ENCODE data around the gene SNX1.

The SNX1 gene

DNA sequence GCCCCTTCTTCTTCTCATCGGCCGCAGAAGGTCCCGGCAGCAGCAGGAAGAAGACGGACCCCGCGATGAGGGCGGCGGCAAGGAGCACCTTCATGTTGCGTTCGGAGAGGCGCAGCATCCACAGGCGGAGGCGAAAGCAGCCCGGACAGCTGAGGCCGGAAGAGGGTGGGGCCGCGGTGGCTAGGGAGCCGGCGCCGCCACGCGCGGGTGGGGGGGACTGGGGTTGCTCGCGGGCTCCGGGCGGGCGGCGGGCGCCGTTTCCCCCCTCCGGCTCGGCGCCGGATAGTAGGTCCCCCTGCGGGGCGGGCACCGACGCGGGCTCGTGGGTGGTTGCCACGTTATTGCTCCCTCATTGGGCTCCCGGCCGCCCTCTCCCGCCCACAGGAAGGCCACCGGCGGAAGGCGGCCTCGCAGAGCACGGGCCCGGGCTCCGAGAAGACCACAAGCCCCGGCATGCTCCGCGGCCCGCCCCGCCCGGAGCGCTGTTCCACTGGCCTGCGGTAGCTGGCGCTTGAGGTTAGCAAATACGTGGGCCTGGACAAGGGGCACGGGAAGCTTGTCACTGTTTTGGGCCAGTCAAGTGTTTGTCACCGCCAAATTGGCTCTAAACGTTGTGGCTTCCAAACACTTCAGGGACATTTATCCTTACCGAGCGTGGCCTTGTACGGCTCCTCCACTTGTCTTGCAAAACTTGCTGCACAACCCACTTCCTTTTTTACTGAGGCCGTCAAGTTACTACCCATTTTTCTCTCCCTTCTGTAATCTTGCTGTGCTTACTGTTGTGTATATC is 67.3 kb downstream of the SNX1 start, which contains the start of gene PPIB (continued):
- TF ChIP-seq, protein P1, sequence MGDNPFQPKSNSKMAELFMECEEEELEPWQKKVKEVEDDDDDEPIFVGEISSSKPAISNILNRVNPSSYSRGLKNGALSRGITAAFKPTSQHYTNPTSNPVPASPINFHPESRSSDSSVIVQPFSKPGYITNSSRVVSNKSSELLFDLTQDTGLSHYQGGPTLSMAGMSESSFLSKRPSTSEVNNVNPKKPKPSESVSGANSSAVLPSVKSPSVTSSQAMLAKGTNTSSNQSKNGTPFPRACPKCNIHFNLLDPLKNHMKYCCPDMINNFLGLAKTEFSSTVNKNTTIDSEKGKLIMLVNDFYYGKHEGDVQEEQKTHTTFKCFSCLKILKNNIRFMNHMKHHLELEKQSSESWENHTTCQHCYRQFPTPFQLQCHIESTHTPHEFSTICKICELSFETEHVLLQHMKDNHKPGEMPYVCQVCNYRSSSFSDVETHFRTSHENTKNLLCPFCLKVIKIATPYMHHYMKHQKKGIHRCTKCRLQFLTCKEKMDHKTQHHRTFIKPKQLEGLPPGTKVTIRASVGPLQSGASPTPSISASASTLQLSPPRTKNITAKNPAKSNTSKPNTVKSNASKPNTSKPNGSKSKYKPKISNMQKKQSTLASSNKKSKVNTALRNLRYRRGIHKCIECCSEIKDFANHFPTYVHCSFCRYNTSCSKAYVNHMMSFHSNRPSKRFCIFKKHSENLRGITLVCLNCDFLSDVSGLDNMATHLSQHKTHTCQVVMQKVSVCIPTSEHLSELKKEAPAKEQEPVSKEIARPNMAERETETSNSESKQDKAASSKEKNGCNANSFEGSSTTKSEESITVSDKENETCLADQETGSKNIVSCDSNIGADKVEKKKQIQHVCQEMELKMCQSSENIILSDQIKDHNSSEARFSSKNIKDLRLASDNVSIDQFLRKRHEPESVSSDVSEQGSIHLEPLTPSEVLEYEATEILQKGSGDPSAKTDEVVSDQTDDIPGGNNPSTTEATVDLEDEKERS (tag by site-specific recombination; IDR thresholded peaks at IDR 0.05) = no peak
- TF ChIP-seq GFI1B (tag by site-specific recombination; IDR thresholded peaks at IDR 0.05) (no peak), ZNF596 (tag by site-specific recombination; IDR thresholded peaks at IDR 0.05) (no peak), BCL11A (tag by site-specific recombination; IDR thresholded peaks at IDR 0.05; ENCODE audit: low read depth) (no peak), ZNF677 (tag by site-specific recombination; IDR thresholded peaks at IDR 0.05) (no peak), ZNF16 (tag by site-specific recombination; IDR thresholded peaks at IDR 0.05; ENCODE audit: low read depth) (no peak), ZNF610 (tag by site-specific recombination; IDR thresholded peaks at IDR 0.05; ENCODE audit: borderline replicate concordance) (no peak), IKZF3 (tag by site-specific recombination; IDR thresholded peaks at IDR 0.05) (no peak), ZNF184 (tag by site-specific recombination; IDR thresholded peaks at IDR 0.05) (no peak), ZBTB1 (tag by site-specific recombination; IDR thresholded peaks at IDR 0.05) (no peak), KLF10 (tag by site-specific recombination; IDR thresholded peaks at IDR 0.05) (peak; percentile 92), ZNF529 (tag by site-specific recombination; IDR thresholded peaks at IDR 0.05; ENCODE audit: insufficient replicate concordance) (no peak), ZNF571 (tag by site-specific recombination; IDR thresholded peaks at IDR 0.05) (no peak), ZNF211 (tag by site-specific recombination; IDR thresholded peaks at IDR 0.05; ENCODE audit: low read depth) (no peak), ZNF791 (tag by site-specific recombination; IDR thresholded peaks at IDR 0.05) (no peak), ZNF777 (tag by site-specific recombination; IDR thresholded peaks at IDR 0.05; ENCODE audit: borderline replicate concordance) (no peak), ZNF174 (tag by site-specific recombination; IDR thresholded peaks at IDR 0.05) (no peak), KLF7 (tag by site-specific recombination; IDR thresholded peaks at IDR 0.05; ENCODE audit: borderline replicate concordance) (no peak), ZNF140 (tag by site-specific recombination; IDR thresholded peaks at IDR 0.05) (no peak), ZNF341 (tag by site-specific recombination; IDR thresholded peaks at IDR 0.05; ENCODE audit: low read depth) (peak; percentile 81), ZXDB (tag by site-specific recombination; IDR thresholded peaks at IDR 0.05) (peak; percentile 15), HOXD13 (CRISPR knock-in tag; IDR thresholded peaks at IDR 0.05; ENCODE audit: borderline replicate concordance) (no peak), OSR2 (tag by site-specific recombination; IDR thresholded peaks at IDR 0.05) (peak; percentile 61), ZNF621 (tag by site-specific recombination; IDR thresholded peaks at IDR 0.05) (no peak), MYNN (tag by site-specific recombination; IDR thresholded peaks at IDR 0.05; ENCODE audit: borderline replicate concordance) (no peak), ZNF561 (tag by site-specific recombination; IDR thresholded peaks at IDR 0.05; ENCODE audit: borderline replicate concordance) (0 out of 2 replicates have a peak, but pooled peaks have one; percentile 42)
- TF ChIP-seq, protein P2, sequence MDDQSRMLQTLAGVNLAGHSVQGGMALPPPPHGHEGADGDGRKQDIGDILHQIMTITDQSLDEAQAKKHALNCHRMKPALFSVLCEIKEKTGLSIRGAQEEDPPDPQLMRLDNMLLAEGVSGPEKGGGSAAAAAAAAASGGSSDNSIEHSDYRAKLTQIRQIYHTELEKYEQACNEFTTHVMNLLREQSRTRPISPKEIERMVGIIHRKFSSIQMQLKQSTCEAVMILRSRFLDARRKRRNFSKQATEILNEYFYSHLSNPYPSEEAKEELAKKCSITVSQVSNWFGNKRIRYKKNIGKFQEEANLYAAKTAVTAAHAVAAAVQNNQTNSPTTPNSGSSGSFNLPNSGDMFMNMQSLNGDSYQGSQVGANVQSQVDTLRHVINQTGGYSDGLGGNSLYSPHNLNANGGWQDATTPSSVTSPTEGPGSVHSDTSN (CRISPR knock-in tag; IDR thresholded peaks at IDR 0.05) = no peak
- TF ChIP-seq, protein P3, sequence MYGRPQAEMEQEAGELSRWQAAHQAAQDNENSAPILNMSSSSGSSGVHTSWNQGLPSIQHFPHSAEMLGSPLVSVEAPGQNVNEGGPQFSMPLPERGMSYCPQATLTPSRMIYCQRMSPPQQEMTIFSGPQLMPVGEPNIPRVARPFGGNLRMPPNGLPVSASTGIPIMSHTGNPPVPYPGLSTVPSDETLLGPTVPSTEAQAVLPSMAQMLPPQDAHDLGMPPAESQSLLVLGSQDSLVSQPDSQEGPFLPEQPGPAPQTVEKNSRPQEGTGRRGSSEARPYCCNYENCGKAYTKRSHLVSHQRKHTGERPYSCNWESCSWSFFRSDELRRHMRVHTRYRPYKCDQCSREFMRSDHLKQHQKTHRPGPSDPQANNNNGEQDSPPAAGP (tag by site-specific recombination; IDR thresholded peaks at IDR 0.05) = no peak; the same call in 1 of the 2 replicates
- TF ChIP-seq, protein P4, sequence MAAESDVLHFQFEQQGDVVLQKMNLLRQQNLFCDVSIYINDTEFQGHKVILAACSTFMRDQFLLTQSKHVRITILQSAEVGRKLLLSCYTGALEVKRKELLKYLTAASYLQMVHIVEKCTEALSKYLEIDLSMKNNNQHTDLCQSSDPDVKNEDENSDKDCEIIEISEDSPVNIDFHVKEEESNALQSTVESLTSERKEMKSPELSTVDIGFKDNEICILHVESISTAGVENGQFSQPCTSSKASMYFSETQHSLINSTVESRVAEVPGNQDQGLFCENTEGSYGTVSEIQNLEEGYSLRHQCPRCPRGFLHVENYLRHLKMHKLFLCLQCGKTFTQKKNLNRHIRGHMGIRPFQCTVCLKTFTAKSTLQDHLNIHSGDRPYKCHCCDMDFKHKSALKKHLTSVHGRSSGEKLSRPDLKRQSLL (tag by site-specific recombination; IDR thresholded peaks at IDR 0.05) = no peak
- TF ChIP-seq, protein P5, sequence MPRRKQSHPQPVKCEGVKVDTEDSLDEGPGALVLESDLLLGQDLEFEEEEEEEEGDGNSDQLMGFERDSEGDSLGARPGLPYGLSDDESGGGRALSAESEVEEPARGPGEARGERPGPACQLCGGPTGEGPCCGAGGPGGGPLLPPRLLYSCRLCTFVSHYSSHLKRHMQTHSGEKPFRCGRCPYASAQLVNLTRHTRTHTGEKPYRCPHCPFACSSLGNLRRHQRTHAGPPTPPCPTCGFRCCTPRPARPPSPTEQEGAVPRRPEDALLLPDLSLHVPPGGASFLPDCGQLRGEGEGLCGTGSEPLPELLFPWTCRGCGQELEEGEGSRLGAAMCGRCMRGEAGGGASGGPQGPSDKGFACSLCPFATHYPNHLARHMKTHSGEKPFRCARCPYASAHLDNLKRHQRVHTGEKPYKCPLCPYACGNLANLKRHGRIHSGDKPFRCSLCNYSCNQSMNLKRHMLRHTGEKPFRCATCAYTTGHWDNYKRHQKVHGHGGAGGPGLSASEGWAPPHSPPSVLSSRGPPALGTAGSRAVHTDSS (tag by site-specific recombination; IDR thresholded peaks at IDR 0.05) = no peak
- TF ChIP-seq, protein P6, sequence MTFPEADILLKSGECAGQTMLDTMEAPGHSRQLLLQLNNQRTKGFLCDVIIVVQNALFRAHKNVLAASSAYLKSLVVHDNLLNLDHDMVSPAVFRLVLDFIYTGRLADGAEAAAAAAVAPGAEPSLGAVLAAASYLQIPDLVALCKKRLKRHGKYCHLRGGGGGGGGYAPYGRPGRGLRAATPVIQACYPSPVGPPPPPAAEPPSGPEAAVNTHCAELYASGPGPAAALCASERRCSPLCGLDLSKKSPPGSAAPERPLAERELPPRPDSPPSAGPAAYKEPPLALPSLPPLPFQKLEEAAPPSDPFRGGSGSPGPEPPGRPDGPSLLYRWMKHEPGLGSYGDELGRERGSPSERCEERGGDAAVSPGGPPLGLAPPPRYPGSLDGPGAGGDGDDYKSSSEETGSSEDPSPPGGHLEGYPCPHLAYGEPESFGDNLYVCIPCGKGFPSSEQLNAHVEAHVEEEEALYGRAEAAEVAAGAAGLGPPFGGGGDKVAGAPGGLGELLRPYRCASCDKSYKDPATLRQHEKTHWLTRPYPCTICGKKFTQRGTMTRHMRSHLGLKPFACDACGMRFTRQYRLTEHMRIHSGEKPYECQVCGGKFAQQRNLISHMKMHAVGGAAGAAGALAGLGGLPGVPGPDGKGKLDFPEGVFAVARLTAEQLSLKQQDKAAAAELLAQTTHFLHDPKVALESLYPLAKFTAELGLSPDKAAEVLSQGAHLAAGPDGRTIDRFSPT (tag by site-specific recombination; IDR thresholded peaks at IDR 0.05) = no peak

Measured in HEK293 (cell line).